D721Med (cell line): ENCODE results near the gene RNF180.

ENCODE experiments used
- DNase-seq: peaks from one replicate; pipeline ENCODE4 v3.0.0; 2011; ENCODE audit warnings: low spot score; ENCODE audit not compliant: insufficient read length
- FAIRE-seq: peaks from 2 replicates; lab custom pipeline; 2011; peaks lifted over from hg19 to GRCh38; lab: Jason Lieb, UNC
- CTCF ChIP-seq: IDR thresholded peaks from 2 replicates; pipeline ENCODE4 v1.5.1; 2012; ENCODE audit warnings: mild to moderate bottlenecking, control low read depth; ENCODE audit not compliant: insufficient read depth; ENCODE audit errors: missing control alignments

The RNF180 gene

GRCh38 chr5:64195981-64196380 is 30.3 kb downstream of the RNF180 start:
- no peak for TF ChIP-seq CTCF
- DNase-seq (no peak), FAIRE-seq (no peak)

GRCh38 chr5:64199425-64199824 is 33.8 kb downstream of the RNF180 start:
- no peak for DNase-seq
- TF ChIP-seq CTCF: no peak
- FAIRE-seq: no peak

GRCh38 chr5:64201996-64202395 is 36.4 kb downstream of the RNF180 start:
- no peak for DNase-seq
- TF ChIP-seq CTCF: no peak

GRCh38 chr5:64206653-64207052 is 41.0 kb downstream of the RNF180 start:
- FAIRE-seq (no peak), DNase-seq (no peak)
- TF ChIP-seq CTCF: no peak

More at GRCh38 chr5:64201996-64202395, 36.4 kb downstream of the RNF180 start:
- FAIRE-seq: no peak

- FAIRE-seq: peak; percentile 6
- DNase-seq: no peak
- TF ChIP-seq CTCF: peak; percentile 48
Observed at GRCh38 chr5:64207978-64208377, 42.3 kb downstream of the RNF180 start.

- TF ChIP-seq CTCF: no peak
- no peak for DNase-seq
- no peak for FAIRE-seq
Observed at GRCh38 chr5:64209353-64209752, 43.7 kb downstream of the RNF180 start.

- no peak for TF ChIP-seq CTCF
- DNase-seq (no peak), FAIRE-seq (no peak)
Observed at GRCh38 chr5:64210866-64211265, 45.2 kb downstream of the RNF180 start.
